B cell (primary cell): ENCODE data around the gene MPZL2. TPM values are rescaled to one million over a fixed set of nuclear protein-coding genes. Genes with fewer than 3 reads are reported as not detected.

Experiments used
- ATAC-seq: fragments of 200-7000 bp; cut with Tn5 transposase; one replicate; pipeline ENCODE4 v1.10.0; 2021; ENCODE audit warnings: low read depth, mild to moderate bottlenecking, moderate number of reproducible peaks, moderate library complexity
- CTCF ChIA-PET: fragments of 350-600 bp; sonication (Branson Sonifier 250); formaldehyde crosslinking; loops from one replicate; lab custom pipeline; 2021; ENCODE audit warnings: antibody characterized with exemption, inconsistent platforms; lab: Charles Lee
- POLR2A ChIA-PET: fragments of 350-600 bp; sonication (Branson Sonifier 250); formaldehyde crosslinking; loops from one replicate; lab custom pipeline; 2021; ENCODE audit warnings: antibody characterized with exemption; lab: Charles Lee
- DNase-seq: peaks from one replicate; pipeline ENCODE4 v3.0.0; 2013
- H2AFZ ChIP-seq: 2 replicates; pipeline ENCODE4 v1.6.1; 2012; ENCODE audit warnings: mild to moderate bottlenecking, low read depth, low read length; ENCODE audit not compliant: insufficient read depth, poor library complexity, severe bottlenecking
- H3K27ac ChIP-seq, 2 donors: 1 replicate in 1 of 2; 2 replicates in 1 of 2; pipeline ENCODE4 v1.5.1; 2012 to 2013; ENCODE audit warnings: low read length in 2 of 2, mild to moderate bottlenecking in 2 of 2, moderate library complexity in 1 of 2
- H3K27me3 ChIP-seq, 4 experiments: fragments of 200-600 bp in 1 of 4; sonication (generic) in 1 of 4; replicated peaks in 1 of 4; 1 replicate in 2 of 4; 2 replicates in 2 of 4; pipeline versions ENCODE4 v1.6.1 to v1.7.0; 2013 to 2016; ENCODE audit warnings: low read length in 3 of 4, mild to moderate bottlenecking in 2 of 4, mixed read lengths in 1 of 4, moderate library complexity in 1 of 4; ENCODE audit not compliant: insufficient read depth in 4 of 4, control insufficient read depth in 3 of 4; ENCODE audit errors: control extremely low read depth in 1 of 4
- H3K36me3 ChIP-seq, 2 experiments: replicated peaks in 1 of 2; 1 replicate in 1 of 2; 2 replicates in 1 of 2; pipeline versions ENCODE4 v1.6.1 to v1.7.1; 2013; ENCODE audit warnings: low read length in 1 of 2; ENCODE audit not compliant: insufficient read depth in 2 of 2, control insufficient read depth in 1 of 2; ENCODE audit errors: control extremely low read depth in 1 of 2, extremely low read depth in 1 of 2
- H3K4me1 ChIP-seq, 2 donors: fragments of 200-600 bp in 1 of 2; sonication (generic) in 1 of 2; 1 replicate in 1 of 2; 2 replicates in 1 of 2; pipeline versions ENCODE4 v1.5.1 to v1.6.1; 2013 to 2017; ENCODE audit warnings: low read length in 2 of 2; ENCODE audit not compliant: control insufficient read depth in 2 of 2, insufficient read depth in 2 of 2
- H3K4me2 ChIP-seq: replicated peaks from 2 replicates; pipeline ENCODE3; 2012; ENCODE audit warnings: mild to moderate bottlenecking, low read depth, low read length; ENCODE audit not compliant: poor library complexity, severe bottlenecking
- H3K4me3 ChIP-seq, 5 experiments: fragments of 200-600 bp in 1 of 5; sonication (generic) in 1 of 5; 1 replicate in 3 of 5; 2 replicates in 2 of 5; pipeline versions ENCODE4 v1.5.1 to v1.7.0; 2011 to 2016; ENCODE audit warnings: low read length in 4 of 5, mild to moderate bottlenecking in 4 of 5, low read depth in 2 of 5, control low read depth in 1 of 5, moderate library complexity in 1 of 5; ENCODE audit not compliant: insufficient read depth in 1 of 5; ENCODE audit errors: control extremely low read depth in 1 of 5, extremely low read depth in 1 of 5
- H3K79me2 ChIP-seq: fragments of 200-600 bp; sonication (generic); one replicate; pipeline ENCODE4 v1.6.0; 2016; ENCODE audit warnings: low read length; ENCODE audit not compliant: control insufficient read depth, insufficient read depth
- H3K9ac ChIP-seq: fragments of 200-600 bp; sonication (generic); 2 replicates; pipeline ENCODE4 v1.6.1; 2017; ENCODE audit warnings: mild to moderate bottlenecking, low read length, moderate library complexity
- H3K9me3 ChIP-seq, 3 donors: one replicate each; pipeline versions ENCODE4 v1.6.1 to v1.7.1; 2013; ENCODE audit warnings: low read length in 2 of 3; ENCODE audit not compliant: control insufficient read depth in 2 of 3, insufficient read depth in 1 of 3; ENCODE audit errors: control extremely low read depth in 1 of 3
- H4K20me1 ChIP-seq: 2 replicates; pipeline ENCODE4 v1.6.0; 2012; ENCODE audit warnings: mild to moderate bottlenecking, low read length; ENCODE audit not compliant: insufficient read depth, control insufficient read depth, poor library complexity, severe bottlenecking
- H3K27ac Mint-ChIP-seq: one replicate; pipeline ENCODE4 v1.8.0; 2021; ENCODE audit warnings: mixed read lengths
- H3K27me3 Mint-ChIP-seq: one replicate; pipeline ENCODE4 v1.8.0; 2021; ENCODE audit warnings: mixed read lengths
- H3K4me1 Mint-ChIP-seq: one replicate; pipeline ENCODE4 v1.8.0; 2021; ENCODE audit warnings: mixed read lengths
- H3K4me3 Mint-ChIP-seq: one replicate; pipeline ENCODE4 v1.8.0; 2021; ENCODE audit warnings: mixed read lengths
- H3K9me3 Mint-ChIP-seq: one replicate; pipeline ENCODE4 v1.8.0; 2022; ENCODE audit warnings: mixed read lengths; ENCODE audit not compliant: insufficient read depth
- EZH2 ChIP-seq: IDR thresholded peaks from 2 replicates; pipeline ENCODE4 v1.6.1; 2012; ENCODE audit warnings: borderline replicate concordance, low read depth, mild to moderate bottlenecking, moderate library complexity, low read length; ENCODE audit not compliant: insufficient read depth, poor library complexity, severe bottlenecking
- WGBS: methylation state at CpG from one replicate; pipeline ENCODE4 v1.1.5; 2013; ENCODE audit warnings: missing lambda C conversion rate; ENCODE audit not compliant: insufficient coverage; 5-methylcytosine and 5-hydroxymethylcytosine counted together
- intact Hi-C: fragments of 100-400 bp; cut with micrococcal nuclease; formaldehyde crosslinking; loops from one replicate; pipeline ENCODE4 v1.10.0; 2022
- polyA plus RNA-seq: library from polyadenylated mRNA; depleted of rRNA; stranded (reverse); fragments of >200 nt; gene quantifications from 2 replicates; pipeline ENCODE4 v1.2.3, GENCODE V29; 2012
- total RNA-seq, 2 donors: library from RNA; stranded (reverse); fragments of 120-200 nt in 1 of 2; gene quantifications; 1 replicate in 1 of 2; 2 replicates in 1 of 2; pipeline versions ENCODE4 v1.2.3 to v1.2.4, GENCODE V29; 2013 to 2022
- TF ChIP-seq, protein P1 (sequence below): fragments of 200-600 bp; IDR thresholded peaks from one replicate; pipeline ENCODE4 v1.8.0; 2022; ENCODE audit warnings: antibody characterized with exemption, mild to moderate bottlenecking

MPZL2 gene
- total and polyA plus RNA-seq, 2 donors (not counting 1 experiment from before 2014, with no cell fraction given) = 1.2 TPM; not detected in 1

DNA sequence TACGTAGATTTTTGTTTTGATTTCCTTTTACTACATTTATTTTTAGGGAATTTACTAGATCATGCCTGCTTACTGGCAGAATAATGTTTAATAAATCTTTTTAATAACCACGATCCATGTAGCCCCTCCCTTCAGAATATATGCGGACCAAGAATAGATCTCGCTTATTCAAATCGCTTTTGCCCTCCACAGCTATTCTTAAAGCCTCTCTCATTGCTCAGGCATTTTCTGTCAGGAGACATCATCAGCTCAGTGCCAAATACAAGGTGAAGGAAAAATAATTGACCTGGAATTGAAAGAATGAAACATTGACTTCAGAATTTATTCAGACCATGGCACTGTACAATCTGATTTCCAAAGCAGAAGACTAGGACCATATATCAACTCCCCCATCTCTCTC lies 29.3 kb downstream of the MPZL2 start:
- Histone ChIP-seq H3K27me3 (no peaks in the 10 kb centered on the region), H3K79me2 (no peaks in the 10 kb centered on the region), H3K27ac (no peak overlapping the region), H3K4me1 (peaks cover 4 to 6% of the 10 kb centered on the region in 2 donors), H3K36me3 (peaks cover 3 to 13% of the 10 kb centered on the region in 2 experiments), H3K9me3 (no peaks in the 10 kb centered on the region), H3K4me2 (no peak overlapping the region), H4K20me1 (no peaks in the 10 kb centered on the region), H2AFZ (no peak overlapping the region), H3K9ac (no peak overlapping the region), H3K4me3 (no peak overlapping the region)
- TF ChIP-seq, protein P1, sequence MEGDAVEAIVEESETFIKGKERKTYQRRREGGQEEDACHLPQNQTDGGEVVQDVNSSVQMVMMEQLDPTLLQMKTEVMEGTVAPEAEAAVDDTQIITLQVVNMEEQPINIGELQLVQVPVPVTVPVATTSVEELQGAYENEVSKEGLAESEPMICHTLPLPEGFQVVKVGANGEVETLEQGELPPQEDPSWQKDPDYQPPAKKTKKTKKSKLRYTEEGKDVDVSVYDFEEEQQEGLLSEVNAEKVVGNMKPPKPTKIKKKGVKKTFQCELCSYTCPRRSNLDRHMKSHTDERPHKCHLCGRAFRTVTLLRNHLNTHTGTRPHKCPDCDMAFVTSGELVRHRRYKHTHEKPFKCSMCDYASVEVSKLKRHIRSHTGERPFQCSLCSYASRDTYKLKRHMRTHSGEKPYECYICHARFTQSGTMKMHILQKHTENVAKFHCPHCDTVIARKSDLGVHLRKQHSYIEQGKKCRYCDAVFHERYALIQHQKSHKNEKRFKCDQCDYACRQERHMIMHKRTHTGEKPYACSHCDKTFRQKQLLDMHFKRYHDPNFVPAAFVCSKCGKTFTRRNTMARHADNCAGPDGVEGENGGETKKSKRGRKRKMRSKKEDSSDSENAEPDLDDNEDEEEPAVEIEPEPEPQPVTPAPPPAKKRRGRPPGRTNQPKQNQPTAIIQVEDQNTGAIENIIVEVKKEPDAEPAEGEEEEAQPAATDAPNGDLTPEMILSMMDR = no peak
- TF ChIP-seq EZH2 = no peak
- H3K27ac Mint-ChIP-seq = no peak overlapping the region
- DNase-seq (no peak), ATAC-seq (no peak)
- ChIA-PET CTCF (no interaction called here), POLR2A (no interaction called here)
- intact Hi-C loops = no loop called here
- no peak overlapping the region for H3K4me3 Mint-ChIP-seq
- H3K9me3 Mint-ChIP-seq = no peaks in the 10 kb centered on the region
- H3K27me3 Mint-ChIP-seq = no peaks in the 10 kb centered on the region
- peaks cover 7% of the 10 kb centered on the region for H3K4me1 Mint-ChIP-seq
- WGBS = 100% methylated on average over 3 of the region's 5 CpGs

DNA sequence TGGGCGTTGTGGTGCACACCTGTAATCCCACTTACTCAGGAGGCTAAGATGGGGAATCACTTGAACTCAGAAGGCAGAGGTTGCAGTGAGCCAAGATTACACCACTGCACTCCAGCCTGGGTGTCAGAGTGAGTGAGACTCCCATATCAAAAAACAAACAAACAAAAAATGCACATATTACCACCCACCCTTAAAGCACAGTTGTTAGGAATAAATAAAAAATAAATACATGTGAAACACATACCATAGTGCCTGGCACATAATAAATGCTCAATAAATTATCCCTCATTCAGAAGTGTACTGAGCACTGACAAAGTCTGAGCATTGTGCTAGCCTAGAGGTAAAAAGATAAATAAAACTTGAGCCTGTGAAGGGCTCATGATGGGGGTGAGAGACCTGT lies 30.2 kb downstream of the MPZL2 start:
- Histone ChIP-seq H3K9ac (no peak overlapping the region), H3K9me3 (no peaks in the 10 kb centered on the region), H3K27me3 (no peaks in the 10 kb centered on the region), H3K4me3 (no peak overlapping the region), H3K4me1 (peaks cover 10 to 13% of the 10 kb centered on the region in 2 donors), H3K36me3 (peaks cover 3 to 13% of the 10 kb centered on the region in 2 experiments), H3K4me2 (no peak overlapping the region), H3K79me2 (no peaks in the 10 kb centered on the region), H4K20me1 (no peaks in the 10 kb centered on the region), H2AFZ (no peak overlapping the region), H3K27ac (no peak overlapping the region)
- no peak overlapping the region for H3K4me3 Mint-ChIP-seq
- H3K27me3 Mint-ChIP-seq = no peaks in the 10 kb centered on the region
- H3K9me3 Mint-ChIP-seq = no peaks in the 10 kb centered on the region
- no peak overlapping the region for H3K27ac Mint-ChIP-seq
- ChIA-PET POLR2A (interaction anchor here (1.5 kb wide), 1 partner anchor 18 kb away, joined by 4 read pairs; the partner anchor contains the start of gene MPZL3), CTCF (no interaction called here)
- no peak for DNase-seq
- peaks cover 11% of the 10 kb centered on the region for H3K4me1 Mint-ChIP-seq
- intact Hi-C loops = no loop called here
- 100% methylated on average over 1 of the region's 1 CpG for WGBS
- TF ChIP-seq, protein P1 = no peak
- no peak for TF ChIP-seq EZH2
- ATAC-seq = no peak
